DND-41 (cell line): ENCODE results near the gene RELT.

ENCODE experiments used
- ATAC-seq: fragments of 200-7000 bp; cut with Tn5 transposase; 3 replicates; pipeline ENCODE4 v1.9.1; 2021; ENCODE audit warnings: low read depth; ENCODE audit not compliant: insufficient read depth
- DNase-seq: peaks from one replicate; pipeline ENCODE4 v3.0.0-alpha.2; 2020
- H2AFZ ChIP-seq: 2 replicates; pipeline ENCODE4 v1.6.0; 2012; ENCODE audit warnings: low read depth, low read length
- H3K27ac ChIP-seq: 2 replicates; pipeline ENCODE4 v1.5.1; 2012; ENCODE audit warnings: low read length, inconsistent platforms
- H3K27me3 ChIP-seq: fragments of 200-600 bp; sonication (generic); 2 replicates; pipeline ENCODE4 v1.6.0; 2012; ENCODE audit warnings: low read length, mild to moderate bottlenecking, inconsistent platforms; ENCODE audit not compliant: insufficient read depth, poor library complexity
- H3K36me3 ChIP-seq: 2 replicates; pipeline ENCODE4 v1.5.1; 2012; ENCODE audit warnings: low read length, inconsistent platforms; ENCODE audit not compliant: insufficient read depth
- H3K4me1 ChIP-seq: 2 replicates; pipeline ENCODE4 v1.5.1; 2012; ENCODE audit warnings: mild to moderate bottlenecking, low read length; ENCODE audit not compliant: insufficient read depth
- H3K4me2 ChIP-seq: 2 replicates; pipeline ENCODE4 v1.6.0; 2012; ENCODE audit warnings: mild to moderate bottlenecking, moderate library complexity, low read length, inconsistent platforms; ENCODE audit not compliant: insufficient read depth
- H3K4me3 ChIP-seq, 2 experiments: fragments of 200-600 bp in 1 of 2; shearing (Covaris generic) in 1 of 2; 2 replicates each; pipeline ENCODE4 v1.5.1; 2012 to 2016; ENCODE audit warnings: inconsistent platforms in 2 of 2, low read length in 2 of 2, mild to moderate bottlenecking in 2 of 2, low read depth in 1 of 2, moderate library complexity in 1 of 2
- H3K79me2 ChIP-seq: 2 replicates; pipeline ENCODE4 v1.6.0; 2012; ENCODE audit warnings: low read length, inconsistent platforms; ENCODE audit not compliant: insufficient read depth
- H3K9ac ChIP-seq: 2 replicates; pipeline ENCODE4 v1.6.0; 2012; ENCODE audit warnings: low read depth, mild to moderate bottlenecking, inconsistent platforms, low read length, moderate library complexity
- H3K9me3 ChIP-seq: 2 replicates; pipeline ENCODE4 v1.5.1; 2012; ENCODE audit warnings: low read length, moderate library complexity, mild to moderate bottlenecking, inconsistent platforms; ENCODE audit not compliant: insufficient read depth, severe bottlenecking
- H4K20me1 ChIP-seq: 2 replicates; pipeline ENCODE4 v1.6.0; 2012; ENCODE audit warnings: low read length; ENCODE audit not compliant: insufficient read depth
- CTCF ChIP-seq: IDR thresholded peaks from 2 replicates; pipeline ENCODE4 v1.5.1; 2012; ENCODE audit warnings: borderline replicate concordance, low read length, moderate library complexity, mild to moderate bottlenecking; ENCODE audit not compliant: poor library complexity, severe bottlenecking; ENCODE audit errors: extremely low read depth
- EZH2 ChIP-seq: IDR thresholded peaks from 3 replicates; pipeline ENCODE4 v1.6.1; 2012; ENCODE audit warnings: borderline replicate concordance, low read depth, mild to moderate bottlenecking, moderate library complexity, low read length, inconsistent platforms; ENCODE audit not compliant: severe bottlenecking

The RELT gene

GRCh38 chr11:73398721-73399120 lies 22.5 kb downstream of the RELT start:
- Histone ChIP-seq H3K27ac (peak overlapping the region; percentile 14), H4K20me1 (peaks cover 8% of the 10 kb centered on the region; the same call in 1 of the 2 replicates), H2AFZ (no peak overlapping the region), H3K36me3 (peaks cover 46% of the 10 kb centered on the region), H3K9me3 (no peaks in the 10 kb centered on the region), H3K4me1 (no peaks in the 10 kb centered on the region), H3K79me2 (no peaks in the 10 kb centered on the region), H3K27me3 (no peaks in the 10 kb centered on the region), H3K4me2 (no peak overlapping the region), H3K4me3 (no peak overlapping the region), H3K9ac (no peak overlapping the region)
- no peak for DNase-seq
- ATAC-seq: no peak
- TF ChIP-seq CTCF (no peak), EZH2 (no peak)

- no peaks in the 10 kb centered on the region for H3K27me3 ChIP-seq
- TF ChIP-seq EZH2 (no peak), CTCF (no peak)
- H4K20me1 ChIP-seq: peaks cover 8% of the 10 kb centered on the region; the same call in 1 of the 2 replicates
- no peak overlapping the region for H3K4me2 ChIP-seq
- H3K27ac ChIP-seq: no peak overlapping the region
- no peak overlapping the region for H3K4me3 ChIP-seq
- H3K79me2 ChIP-seq: no peaks in the 10 kb centered on the region
- no peak overlapping the region for H3K9ac ChIP-seq
- no peak for ATAC-seq
- no peak overlapping the region for H2AFZ ChIP-seq
- no peaks in the 10 kb centered on the region for H3K9me3 ChIP-seq
- peaks cover 42% of the 10 kb centered on the region for H3K36me3 ChIP-seq
- H3K4me1 ChIP-seq: no peaks in the 10 kb centered on the region
- no peak for DNase-seq
Observed at GRCh38 chr11:73399159-73399590, 23.0 kb downstream of the RELT start.

DNA sequence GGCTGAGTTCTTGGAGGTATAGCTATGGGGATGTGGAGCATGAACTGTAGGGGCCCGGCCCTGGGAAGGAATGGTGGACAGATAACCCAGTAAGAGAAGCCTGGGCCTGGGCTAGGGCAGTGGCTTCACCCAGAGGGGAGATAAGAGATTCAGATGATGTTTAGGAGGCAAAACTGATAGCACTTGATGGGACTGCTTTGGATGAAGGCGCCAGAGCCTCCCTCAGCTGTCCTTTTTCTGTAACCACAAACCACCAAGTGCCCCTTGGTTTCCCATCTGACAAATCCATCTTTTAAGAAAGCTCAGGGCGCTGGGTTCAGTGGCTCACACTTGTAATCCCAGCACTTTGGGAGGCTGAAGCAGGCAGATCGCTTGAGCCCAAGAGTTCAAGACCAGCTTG lies 23.4 kb downstream of the RELT start:
- Histone ChIP-seq H3K9me3 (no peaks in the 10 kb centered on the region), H3K36me3 (peaks cover 37% of the 10 kb centered on the region), H3K9ac (no peak overlapping the region), H3K4me2 (no peak overlapping the region), H3K79me2 (no peaks in the 10 kb centered on the region), H4K20me1 (peaks cover 8% of the 10 kb centered on the region; the same call in 1 of the 2 replicates), H3K4me3 (no peak overlapping the region), H3K27ac (no peak overlapping the region), H2AFZ (no peak overlapping the region), H3K27me3 (no peaks in the 10 kb centered on the region), H3K4me1 (no peaks in the 10 kb centered on the region)
- no peak for ATAC-seq
- no peak for TF ChIP-seq CTCF
- no peak for DNase-seq

DNA sequence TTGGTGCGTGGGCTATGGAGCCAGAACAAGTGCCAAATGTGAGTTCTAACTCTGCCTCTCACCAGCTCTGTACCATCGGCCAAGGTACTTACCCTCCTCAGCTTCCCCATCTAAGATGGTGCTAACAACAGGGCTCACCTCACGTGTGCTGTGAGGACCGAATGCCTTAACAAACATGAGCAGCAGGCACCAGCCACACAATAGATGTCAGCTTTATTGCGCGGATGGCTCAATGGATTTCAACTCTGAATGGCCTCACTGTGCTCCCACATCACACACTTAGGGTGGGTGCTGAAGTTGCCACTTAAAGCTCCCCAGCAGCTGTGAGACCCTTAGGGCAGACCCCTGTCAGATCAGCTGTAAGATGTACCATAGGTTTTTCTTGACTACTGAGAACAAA lies 24.1 kb downstream of the RELT start:
- peaks cover 36% of the 10 kb centered on the region for H3K36me3 ChIP-seq

More for the DNA sequence above, 24.1 kb downstream of the RELT start:
- H3K27me3 ChIP-seq: no peaks in the 10 kb centered on the region
- no peak overlapping the region for H3K4me2 ChIP-seq
- no peak for TF ChIP-seq EZH2
- TF ChIP-seq CTCF: no peak
- H3K4me3 ChIP-seq: no peak overlapping the region
- no peak overlapping the region for H2AFZ ChIP-seq
- H3K4me1 ChIP-seq: no peaks in the 10 kb centered on the region
- peaks cover 5% of the 10 kb centered on the region; the same call in 1 of the 2 replicates for H4K20me1 ChIP-seq
- H3K9me3 ChIP-seq: no peaks in the 10 kb centered on the region
- H3K79me2 ChIP-seq: no peaks in the 10 kb centered on the region
- no peak for DNase-seq
- no peak overlapping the region for H3K27ac ChIP-seq
- H3K9ac ChIP-seq: no peak overlapping the region
- ATAC-seq: no peak
